ENCODE results near the gene MAP2. TPM values are rescaled to one million over a fixed set of nuclear protein-coding genes. Genes with fewer than 3 reads are reported as not detected.

MAP2 gene
- total RNA-seq, 8 experiments from 2014 or later: 0.66 to 429 (median 346) TPM

GRCh38 chr2:209690029-209690754 is 266.3 kb downstream of the MAP2 start:
- Histone ChIP-seq H3K27ac (peak overlapping the region in 1 of 2 donors; percentile 20), H3K4me3 (no peak overlapping the region), H3K4me1 (replicated peaks in 1 of 2) (peaks cover 2 to 3% of the 10 kb centered on the region in 2 donors)
- 20 to 65% (median 54%) methylated on average over 3 to 9 of the region's 10 CpGs for WGBS, 10 experiments
- peak in 5 of 8 experiments; percentile 46 to 75 (median 58) for ATAC-seq (replicated peaks in 6 of 8)
- in situ Hi-C loops (cut with MboI; ENCODE audit: low pct_unique_long_range_greater_than_20kb in 2 of 9, low sequenced_read_pairs in 9 of 9, unreplicated experiment in 9 of 9): no loop called here

GRCh38 chr2:209694748-209695147 is 270.9 kb downstream of the MAP2 start:
- 33 to 100% (median 92%) methylated on average over 1 to 8 of the region's 8 CpGs; no CpG with 5 or more reads in 1 of the 10 experiments for WGBS, 10 experiments
- Histone ChIP-seq H3K4me3 (no peak overlapping the region), H3K4me1 (replicated peaks in 1 of 2) (peaks cover 9 to 15% of the 10 kb centered on the region in 2 donors), H3K27ac (no peak overlapping the region)
- ATAC-seq (replicated peaks in 6 of 8): no peak
- in situ Hi-C loops (cut with MboI; ENCODE audit: low pct_unique_long_range_greater_than_20kb in 2 of 9, low sequenced_read_pairs in 9 of 9, unreplicated experiment in 9 of 9): no loop called here

GRCh38 chr2:209696836-209697711 is 273.2 kb downstream of the MAP2 start:
- peak overlapping the region in 1 of 2 donors; percentile 35 for H3K27ac ChIP-seq
- 27 to 96% (median 51%) methylated on average over 1 to 8 of the region's 8 CpGs for WGBS, 10 experiments
- in situ Hi-C loops (cut with MboI; ENCODE audit: low pct_unique_long_range_greater_than_20kb in 2 of 9, low sequenced_read_pairs in 9 of 9, unreplicated experiment in 9 of 9): no loop called here

GRCh38 chr2:209702775-209703174 is 278.9 kb downstream of the MAP2 start:
- no peak for ATAC-seq (replicated peaks in 6 of 8)
- H3K4me3 ChIP-seq: no peak overlapping the region
- H3K4me1 ChIP-seq (replicated peaks in 1 of 2): no peaks in the 10 kb centered on the region
- H3K27ac ChIP-seq: no peak overlapping the region
- in situ Hi-C loops (cut with MboI; ENCODE audit: low pct_unique_long_range_greater_than_20kb in 2 of 9, low sequenced_read_pairs in 9 of 9, unreplicated experiment in 9 of 9): no loop called here
- WGBS, 10 experiments: 0 to 100% (median 76%) methylated on average over 1 to 2 of the region's 2 CpGs; no CpG with 5 or more reads in 1 of the 10 experiments

More at GRCh38 chr2:209696836-209697711, 273.2 kb downstream of the MAP2 start:
- Histone ChIP-seq H3K4me3 (no peak overlapping the region), H3K4me1 (replicated peaks in 1 of 2) (peaks cover 6 to 11% of the 10 kb centered on the region in 2 donors)
- peak in 3 of 8 experiments; percentile 53 to 62 (median 57) for ATAC-seq (replicated peaks in 6 of 8)

- in situ Hi-C loops (cut with MboI; ENCODE audit: low pct_unique_long_range_greater_than_20kb in 2 of 9, low sequenced_read_pairs in 9 of 9, unreplicated experiment in 9 of 9): no loop called here
- ATAC-seq (replicated peaks in 6 of 8): no peak
- Histone ChIP-seq H3K4me3 (no peak overlapping the region), H3K4me1 (replicated peaks in 1 of 2) (no peaks in the 10 kb centered on the region), H3K27ac (no peak overlapping the region)
Measured at GRCh38 chr2:209713219-209713618, 289.4 kb downstream of the MAP2 start.

GRCh38 chr2:209719034-209719433 is 295.2 kb downstream of the MAP2 start:
- no peak overlapping the region for H3K27ac ChIP-seq
- H3K4me1 ChIP-seq (replicated peaks in 1 of 2): no peaks in the 10 kb centered on the region
- no peak for ATAC-seq (replicated peaks in 6 of 8)
- no peak overlapping the region for H3K4me3 ChIP-seq
- in situ Hi-C loops (cut with MboI; ENCODE audit: low pct_unique_long_range_greater_than_20kb in 2 of 9, low sequenced_read_pairs in 9 of 9, unreplicated experiment in 9 of 9): no loop called here
- 4 to 96% (median 92%) methylated on average over 2 to 5 of the region's 5 CpGs for WGBS, 10 experiments

- no peak for ATAC-seq (replicated peaks in 6 of 8)
- in situ Hi-C loops (cut with MboI; ENCODE audit: low pct_unique_long_range_greater_than_20kb in 2 of 9, low sequenced_read_pairs in 9 of 9, unreplicated experiment in 9 of 9): no loop called here
- H3K27ac ChIP-seq: no peak overlapping the region
- H3K4me3 ChIP-seq: no peak overlapping the region
- no peaks in the 10 kb centered on the region for H3K4me1 ChIP-seq (replicated peaks in 1 of 2)
Measured at GRCh38 chr2:209721497-209721896, 297.6 kb downstream of the MAP2 start.

GRCh38 chr2:209726311-209726710 is 302.5 kb downstream of the MAP2 start:
- no peak overlapping the region for H3K4me3 ChIP-seq
- WGBS, 10 experiments: 50 to 100% (median 89%) methylated on average over 1 to 2 of the region's 2 CpGs
- no peak overlapping the region for H3K27ac ChIP-seq
- in situ Hi-C loops (cut with MboI; ENCODE audit: low pct_unique_long_range_greater_than_20kb in 2 of 9, low sequenced_read_pairs in 9 of 9, unreplicated experiment in 9 of 9): no loop called here
- ATAC-seq (replicated peaks in 6 of 8): no peak
- H3K4me1 ChIP-seq (replicated peaks in 1 of 2): no peaks in the 10 kb centered on the region

GRCh38 chr2:209727077-209727476 is 303.2 kb downstream of the MAP2 start:
- in situ Hi-C loops (cut with MboI; ENCODE audit: low pct_unique_long_range_greater_than_20kb in 2 of 9, low sequenced_read_pairs in 9 of 9, unreplicated experiment in 9 of 9): no loop called here
- ATAC-seq (replicated peaks in 6 of 8): peak in 1 of 8 experiments; percentile 87
- 11 to 100% (median 83%) methylated on average over 1 to 2 of the region's 2 CpGs for WGBS, 10 experiments
- H3K27ac ChIP-seq: no peak overlapping the region
- H3K4me1 ChIP-seq (replicated peaks in 1 of 2): no peaks in the 10 kb centered on the region
- no peak overlapping the region for H3K4me3 ChIP-seq

GRCh38 chr2:209734805-209735204 is 311.0 kb downstream of the MAP2 start:
- no peak overlapping the region for H3K4me3 ChIP-seq
- H3K27ac ChIP-seq: no peak overlapping the region
- no peaks in the 10 kb centered on the region for H3K4me1 ChIP-seq (replicated peaks in 1 of 2)
- WGBS, 10 experiments: 0 to 100% (median 90%) methylated on average over 1 to 3 of the region's 3 CpGs; no CpG with 5 or more reads in 2 of the 10 experiments
- in situ Hi-C loops (cut with MboI; ENCODE audit: low pct_unique_long_range_greater_than_20kb in 2 of 9, low sequenced_read_pairs in 9 of 9, unreplicated experiment in 9 of 9): no loop called here
- no peak for ATAC-seq (replicated peaks in 6 of 8)

GRCh38 chr2:209741953-209742352 is 318.1 kb downstream of the MAP2 start:
- WGBS, 10 experiments: 0 to 100% (median 67%) methylated on average over 1 of the region's 1 CpG; no CpG with 5 or more reads in 1 of the 10 experiments
- no peak for ATAC-seq (replicated peaks in 6 of 8)
- in situ Hi-C loops (cut with MboI; ENCODE audit: low pct_unique_long_range_greater_than_20kb in 2 of 9, low sequenced_read_pairs in 9 of 9, unreplicated experiment in 9 of 9): no loop called here
- Histone ChIP-seq H3K4me3 (no peak overlapping the region), H3K4me1 (replicated peaks in 1 of 2) (no peaks in the 10 kb centered on the region), H3K27ac (no peak overlapping the region)

- H3K4me1 ChIP-seq (replicated peaks in 1 of 2): no peaks in the 10 kb centered on the region
- in situ Hi-C loops (cut with MboI; ENCODE audit: low pct_unique_long_range_greater_than_20kb in 2 of 9, low sequenced_read_pairs in 9 of 9, unreplicated experiment in 9 of 9): no loop called here
- ATAC-seq (replicated peaks in 6 of 8): no peak
Measured at GRCh38 chr2:209753020-209753419, 329.2 kb downstream of the MAP2 start.

GRCh38 chr2:209757163-209757562 is 333.3 kb downstream of the MAP2 start:
- Histone ChIP-seq H3K4me1 (replicated peaks in 1 of 2) (peaks cover 3 to 5% of the 10 kb centered on the region in 2 donors), H3K4me3 (no peak overlapping the region), H3K27ac (no peak overlapping the region)
- in situ Hi-C loops (cut with MboI; ENCODE audit: low pct_unique_long_range_greater_than_20kb in 2 of 9, low sequenced_read_pairs in 9 of 9, unreplicated experiment in 9 of 9): no loop called here
- peak in 3 of 8 experiments; percentile 59 to 64 (median 63) for ATAC-seq (replicated peaks in 6 of 8)

More at GRCh38 chr2:209753020-209753419, 329.2 kb downstream of the MAP2 start:
- H3K27ac ChIP-seq: no peak overlapping the region
- WGBS, 10 experiments: 0 to 100% (median 60%) methylated on average over 1 to 3 of the region's 3 CpGs
- H3K4me3 ChIP-seq: no peak overlapping the region
